A549 (cell line): ENCODE results near the gene KLHL1. TPM values are rescaled to one million over a fixed set of nuclear protein-coding genes. Genes with fewer than 3 reads are reported as not detected.

ENCODE experiments used
- ATAC-seq, 2 experiments: fragments of 200-7000 bp in 1 of 2; fragments of >200 bp in 1 of 2; cut with Nextera tagmentation in 1 of 2; cut with Tn5 transposase in 1 of 2; 3 replicates each; pipeline versions ENCODE4 v1.8.0 to v1.9.1; 2018 to 2020; ENCODE audit warnings: mild to moderate bottlenecking in 1 of 2, moderate library complexity in 1 of 2
- CTCF ChIA-PET: fragments of 300-600 bp; sonication (Branson Sonifier 250); formaldehyde crosslinking; extraction: SDS; loops from one replicate; lab custom pipeline; 2021; ENCODE audit warnings: antibody characterized with exemption, inconsistent platforms; lab: Yijun Ruan, JAX
- POLR2A ChIA-PET: fragments of 350-600 bp; formaldehyde crosslinking; extraction: SDS; loops from one replicate; lab custom pipeline; 2021; ENCODE audit warnings: antibody characterized with exemption, inconsistent platforms; lab: Yijun Ruan, JAX
- DNase-seq, 2 experiments: peaks; one replicate each; pipeline versions ENCODE4 v3.0.0 to v3.0.0-alpha.2; 2011 to 2016; ENCODE audit warnings: low read depth in 1 of 2, low spot score in 1 of 2
- FAIRE-seq: peaks from 2 replicates; lab custom pipeline; 2011; peaks lifted over from hg19 to GRCh38; lab: Jason Lieb, UNC
- H3K27ac ChIP-seq, 2 experiments: fragments of >200 bp; sonication (Bioruptor Twin); formaldehyde crosslinking; 3 replicates each; pipeline ENCODE4 v1.5.1; 2016 to 2017
- H3K4me1 ChIP-seq: fragments of >200 bp; sonication (Bioruptor Twin); formaldehyde crosslinking; 3 replicates; pipeline ENCODE4 v1.6.1; 2016
- H3K4me2 ChIP-seq: fragments of >200 bp; sonication (Bioruptor Twin); formaldehyde crosslinking; 3 replicates; pipeline ENCODE4 v1.6.1; 2016
- H3K4me3 ChIP-seq: fragments of >200 bp; sonication (Bioruptor Twin); formaldehyde crosslinking; 3 replicates; pipeline ENCODE4 v1.5.1; 2016
- H3K9me3 ChIP-seq: fragments of >200 bp; sonication (Bioruptor Twin); formaldehyde crosslinking; 3 replicates; pipeline ENCODE4 v1.6.1; 2016
- CBX8 ChIP-seq: fragments of 200-600 bp; sonication (generic); IDR thresholded peaks from 2 replicates; pipeline ENCODE4 v1.6.1; 2016
- CHD2 ChIP-seq: fragments of 150-350 bp; IDR thresholded peaks from 2 replicates; pipeline ENCODE4 v1.6.1; 2014; ENCODE audit warnings: low read length; ENCODE audit not compliant: partially characterized antibody
- E2F6 ChIP-seq: IDR thresholded peaks from 2 replicates; pipeline ENCODE4 v1.6.1; 2012; ENCODE audit warnings: low read depth, borderline replicate concordance
- EHF ChIP-seq: fragments of 250-450 bp; sonication (Bioruptor Pico); IDR thresholded peaks from 2 replicates; pipeline ENCODE4 v1.5.0; 2020; ENCODE audit warnings: mild to moderate bottlenecking
- EHMT2 ChIP-seq: fragments of 200-600 bp; sonication (generic); IDR thresholded peaks from 2 replicates; pipeline ENCODE4 v1.6.1; 2016; ENCODE audit warnings: antibody characterized with exemption, low read depth, mild to moderate bottlenecking, moderate library complexity
- ELK1 ChIP-seq: fragments of 150-350 bp; IDR thresholded peaks from 2 replicates; pipeline ENCODE4 v1.6.1; 2014; ENCODE audit warnings: low read depth, mild to moderate bottlenecking, low read length
- FOSB ChIP-seq: fragments of 250-450 bp; sonication (Bioruptor Pico); IDR thresholded peaks from 2 replicates; pipeline ENCODE4 v1.5.0; 2020; ENCODE audit warnings: mild to moderate bottlenecking, moderate library complexity
- FOXS1 ChIP-seq: fragments of 250-450 bp; sonication (Bioruptor Pico); IDR thresholded peaks from 2 replicates; pipeline ENCODE4 v1.5.0; 2020; ENCODE audit warnings: mild to moderate bottlenecking, moderate library complexity
- GATA3 ChIP-seq: IDR thresholded peaks from 2 replicates; pipeline ENCODE4 v1.6.1; 2012; ENCODE audit warnings: borderline replicate concordance
- HDAC2 ChIP-seq: fragments of 200-600 bp; sonication (generic); IDR thresholded peaks from 2 replicates; pipeline ENCODE4 v1.6.1; 2016
- HES2 ChIP-seq: fragments of >200 bp; sonication (Bioruptor Twin); formaldehyde crosslinking; IDR thresholded peaks from 2 replicates; pipeline ENCODE4 v1.6.1; 2016
- HOXB13 ChIP-seq: fragments of 250-450 bp; sonication (Bioruptor Pico); IDR thresholded peaks from 2 replicates; pipeline ENCODE4 v1.5.0; 2020; ENCODE audit warnings: low read depth, mild to moderate bottlenecking, moderate library complexity
- JUN ChIP-seq, 2 experiments: fragments of >200 bp; sonication (Bioruptor Twin); formaldehyde crosslinking; IDR thresholded peaks; 2 replicates in 1 of 2; 3 replicates in 1 of 2; pipeline ENCODE4 v1.6.1; 2016 to 2017
- JUNB ChIP-seq: fragments of >200 bp; sonication (Bioruptor Twin); formaldehyde crosslinking; IDR thresholded peaks from 2 replicates; pipeline ENCODE4 v1.6.1; 2016
- KDM1A ChIP-seq: fragments of 200-600 bp; sonication (generic); IDR thresholded peaks from 2 replicates; pipeline ENCODE4 v1.6.1; 2016; ENCODE audit warnings: low read depth, mild to moderate bottlenecking
- KDM5A ChIP-seq: fragments of 200-600 bp; sonication (generic); IDR thresholded peaks from 2 replicates; pipeline ENCODE4 v1.6.1; 2016; ENCODE audit warnings: antibody characterized with exemption, mild to moderate bottlenecking
- MAFK ChIP-seq: fragments of 450-650 bp; IDR thresholded peaks from 2 replicates; pipeline ENCODE4 v1.6.1; 2014; ENCODE audit not compliant: partially characterized antibody
- MAZ ChIP-seq: fragments of 150-350 bp; IDR thresholded peaks from 2 replicates; pipeline ENCODE4 v1.6.1; 2014; ENCODE audit warnings: antibody characterized with exemption, low read depth, low read length, borderline replicate concordance
- NFE2L2 ChIP-seq: fragments of 150-350 bp; conservative IDR thresholded peaks from 2 replicates; pipeline ENCODE4 v1.6.1; 2014; ENCODE audit warnings: low read length
- PBX3 ChIP-seq: IDR thresholded peaks from 2 replicates; pipeline ENCODE4 v1.6.1; 2012
- PHF8 ChIP-seq: fragments of 200-600 bp; sonication (generic); IDR thresholded peaks from 2 replicates; pipeline ENCODE4 v1.6.1; 2016; ENCODE audit warnings: low read depth, mild to moderate bottlenecking, antibody characterized with exemption, moderate library complexity, borderline replicate concordance
- POLR2A ChIP-seq: IDR thresholded peaks from 2 replicates; pipeline ENCODE4 v1.6.1; 2012; ENCODE audit warnings: mild to moderate bottlenecking, low read length
- POLR2AphosphoS2 ChIP-seq: conservative IDR thresholded peaks from 2 replicates; pipeline ENCODE4 v1.6.1; 2012; ENCODE audit warnings: low read length, improper control_type of control experiment, inconsistent platforms
- RAD21 ChIP-seq, 2 experiments: fragments of >200 bp in 1 of 2; sonication (Bioruptor Twin) in 1 of 2; formaldehyde crosslinking in 1 of 2; IDR thresholded peaks in 1 of 2; conservative IDR thresholded peaks in 1 of 2; 2 replicates in 1 of 2; 3 replicates in 1 of 2; pipeline ENCODE4 v1.6.1; 2012 to 2018; ENCODE audit warnings: inconsistent platforms in 1 of 2
- RARB ChIP-seq: fragments of 250-450 bp; sonication (Bioruptor Pico); IDR thresholded peaks from 2 replicates; pipeline ENCODE4 v1.8.0; 2021; ENCODE audit warnings: mild to moderate bottlenecking, moderate library complexity
- RCOR1 ChIP-seq: fragments of 150-350 bp; IDR thresholded peaks from 2 replicates; pipeline ENCODE4 v1.6.1; 2014; ENCODE audit warnings: antibody characterized with exemption, low read length, low read depth
- RFX5 ChIP-seq: fragments of 450-650 bp; IDR thresholded peaks from 2 replicates; pipeline ENCODE4 v1.7.1; 2014; ENCODE audit warnings: antibody characterized with exemption, mild to moderate bottlenecking, moderate library complexity
- USF2 ChIP-seq: fragments of 450-650 bp; IDR thresholded peaks from 2 replicates; pipeline ENCODE4 v1.6.1; 2014; ENCODE audit warnings: antibody characterized with exemption
- ZFP36 ChIP-seq: fragments of 450-650 bp; IDR thresholded peaks from 2 replicates; pipeline ENCODE4 v1.6.1; 2014; ENCODE audit warnings: borderline replicate concordance; ENCODE audit not compliant: partially characterized antibody
- ZNF302 ChIP-seq: fragments of 250-450 bp; sonication (Bioruptor Pico); IDR thresholded peaks from 2 replicates; pipeline ENCODE4 v1.9.0; 2021; ENCODE audit warnings: inconsistent platforms, mild to moderate bottlenecking, moderate library complexity
- WGBS: methylation state at CpG from one replicate; pipeline ENCODE4 v1.1.6; 2017; ENCODE audit errors: missing lambda C conversion rate; 5-methylcytosine and 5-hydroxymethylcytosine counted together
- polyA plus RNA-seq, 4 experiments: library from polyadenylated mRNA; depleted of rRNA in 3 of 4; stranded (reverse); fragments of >200 nt; fragmentation: RNase III in 1 of 4; extraction: RNeasy Plus Mini Kit Qiagen cat#74134 plus additional on column Dnase treatment in 1 of 4; gene quantifications; 2 replicates in 3 of 4; 3 replicates in 1 of 4; pipeline ENCODE4 v1.2.3, GENCODE V29; 2011 to 2017
- TF ChIP-seq, protein P1 (sequence below): fragments of >200 bp; sonication (Bioruptor Twin); formaldehyde crosslinking; IDR thresholded peaks from 3 replicates; pipeline ENCODE4 v1.6.1; 2016
- TF ChIP-seq, protein P2 (sequence below): IDR thresholded peaks from 2 replicates; pipeline ENCODE4 v1.6.1; 2012

The KLHL1 gene
- polyA plus RNA-seq, 2 of the 4 experiments (the other 2 are of a cell fraction): not detected

DNA sequence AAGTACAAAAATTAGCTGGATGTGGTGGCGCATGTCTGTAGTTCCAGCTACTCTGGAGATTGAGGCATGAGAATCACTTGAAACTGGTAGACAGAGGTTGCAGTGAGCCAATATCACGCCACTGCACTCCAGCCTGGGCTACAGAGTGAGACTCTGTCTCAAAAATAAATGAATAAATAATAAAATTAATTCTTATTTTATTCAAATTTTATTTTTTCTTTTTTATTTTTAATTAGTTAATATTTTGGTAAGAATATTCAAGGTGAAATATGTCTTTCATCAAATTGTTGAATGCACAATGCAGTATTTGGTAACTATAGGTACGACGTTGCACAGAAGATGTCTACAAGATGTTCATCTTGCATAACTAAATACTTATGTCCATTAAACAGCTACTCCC lies 111.2 kb downstream of the KLHL1 start:
- Histone ChIP-seq H3K9me3 (no peaks in the 10 kb centered on the region), H3K4me3 (no peak overlapping the region), H3K27ac (no peak overlapping the region), H3K4me2 (no peak overlapping the region), H3K4me1 (no peaks in the 10 kb centered on the region)
- CTCF ChIA-PET: no interaction called here
- POLR2A ChIA-PET: no interaction called here
- DNase-seq (no peak), FAIRE-seq (no peak), ATAC-seq (no peak)
- no peak for TF ChIP-seq KDM1A
- TF ChIP-seq RARB: no peak
- no peak for TF ChIP-seq JUN (IDR thresholded peaks at IDR 0.05)
- TF ChIP-seq ZFP36: no peak
- TF ChIP-seq POLR2A: no peak
- no peak for TF ChIP-seq PHF8
- TF ChIP-seq FOSB (CRISPR knock-in tag): no peak
- no peak for TF ChIP-seq PBX3
- TF ChIP-seq NFE2L2: no peak
- no peak for TF ChIP-seq HES2
- no peak for TF ChIP-seq CHD2
- TF ChIP-seq HOXB13 (CRISPR knock-in tag): no peak
- TF ChIP-seq HDAC2: no peak
- 43% methylated on average over 4 of the region's 4 CpGs for WGBS

DNA sequence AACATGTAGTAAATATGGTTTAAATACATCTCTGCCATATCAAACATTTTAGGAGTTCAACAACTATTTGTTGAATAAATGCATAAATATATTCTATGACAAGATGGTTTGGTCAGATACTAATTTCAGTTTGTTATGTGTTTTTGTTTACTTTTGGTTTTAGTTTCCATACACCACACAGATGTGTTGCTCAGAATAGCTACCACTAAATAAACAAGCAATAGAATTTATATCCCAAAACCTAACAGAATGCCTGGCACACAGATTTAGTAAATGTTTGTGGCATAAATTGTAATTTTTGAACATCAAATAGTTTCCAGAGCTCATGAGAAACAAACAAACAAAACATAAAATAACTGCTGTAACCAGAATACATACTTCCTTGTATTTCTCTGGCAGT lies 127.5 kb downstream of the KLHL1 start:
- FAIRE-seq (no peak), ATAC-seq (no peak), DNase-seq (no peak)
- ChIA-PET POLR2A (no interaction called here), CTCF (no interaction called here)
- Histone ChIP-seq H3K4me3 (no peak overlapping the region), H3K4me2 (no peak overlapping the region), H3K4me1 (no peaks in the 10 kb centered on the region), H3K9me3 (no peaks in the 10 kb centered on the region), H3K27ac (no peak overlapping the region)
- TF ChIP-seq JUNB (no peak), RFX5 (no peak), USF2 (no peak), MAZ (no peak), CBX8 (no peak), HES2 (no peak), GATA3 (no peak), RAD21 (conservative IDR thresholded peaks at IDR 0.05 in 1 of 2, IDR thresholded peaks at IDR 0.05 in 1 of 2) (no peak)
- TF ChIP-seq, protein P1, sequence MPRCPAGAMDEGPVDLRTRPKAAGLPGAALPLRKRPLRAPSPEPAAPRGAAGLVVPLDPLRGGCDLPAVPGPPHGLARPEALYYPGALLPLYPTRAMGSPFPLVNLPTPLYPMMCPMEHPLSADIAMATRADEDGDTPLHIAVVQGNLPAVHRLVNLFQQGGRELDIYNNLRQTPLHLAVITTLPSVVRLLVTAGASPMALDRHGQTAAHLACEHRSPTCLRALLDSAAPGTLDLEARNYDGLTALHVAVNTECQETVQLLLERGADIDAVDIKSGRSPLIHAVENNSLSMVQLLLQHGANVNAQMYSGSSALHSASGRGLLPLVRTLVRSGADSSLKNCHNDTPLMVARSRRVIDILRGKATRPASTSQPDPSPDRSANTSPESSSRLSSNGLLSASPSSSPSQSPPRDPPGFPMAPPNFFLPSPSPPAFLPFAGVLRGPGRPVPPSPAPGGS: no peak

GRCh38 chr13:69975496-69975895 lies 132.8 kb downstream of the KLHL1 start:
- ChIA-PET CTCF (no interaction called here), POLR2A (no interaction called here)
- no peak for FAIRE-seq
- no peak for DNase-seq
- Histone ChIP-seq H3K4me1 (no peaks in the 10 kb centered on the region), H3K27ac (no peak overlapping the region), H3K4me2 (no peak overlapping the region), H3K4me3 (no peak overlapping the region), H3K9me3 (no peaks in the 10 kb centered on the region)
- TF ChIP-seq RCOR1: no peak
- TF ChIP-seq POLR2AphosphoS2: no peak
- TF ChIP-seq, protein P2, sequence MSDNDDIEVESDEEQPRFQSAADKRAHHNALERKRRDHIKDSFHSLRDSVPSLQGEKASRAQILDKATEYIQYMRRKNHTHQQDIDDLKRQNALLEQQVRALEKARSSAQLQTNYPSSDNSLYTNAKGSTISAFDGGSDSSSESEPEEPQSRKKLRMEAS: no peak
- TF ChIP-seq KDM5A: no peak
- no peak for TF ChIP-seq EHMT2
- no peak for TF ChIP-seq FOXS1 (CRISPR knock-in tag)
- no peak for TF ChIP-seq MAFK
- no peak for TF ChIP-seq POLR2A
- no peak for TF ChIP-seq ELK1
- no peak for TF ChIP-seq EHF (CRISPR knock-in tag)
- no peak for TF ChIP-seq HOXB13 (CRISPR knock-in tag)
- TF ChIP-seq E2F6: no peak
- TF ChIP-seq NFE2L2: no peak
- TF ChIP-seq ZNF302 (CRISPR knock-in tag): no peak
- TF ChIP-seq CBX8: no peak
- WGBS: 23% methylated on average over 2 of the region's 2 CpGs
- no peak for ATAC-seq
